GM18870 (cell line): ENCODE results near the gene CARD10.

Source experiments
- ATAC-seq: cut with Tn5 transposase; IDR thresholded peaks from one replicate; pipeline ENCODE4 v1.9.1; 2021; ENCODE audit warnings: moderate library complexity; ENCODE audit not compliant: unreplicated experiment

The CARD10 gene

GRCh38 chr22:37519268-37520195, at the start of gene CARD10:
Gene CARD10, minus strand, starts transcription at chr22:37519415. Its CDS starts 215 bp downstream, at chr22:37519200.
- ATAC-seq: no peak

GRCh38 chr22:37568448-37569008, 49.3 kb upstream of the CARD10 start:
- no peak for ATAC-seq

- no peak for ATAC-seq
Measured at GRCh38 chr22:37568012-37568411, 48.8 kb upstream of the CARD10 start.

GRCh38 chr22:37566903-37567798, 47.9 kb upstream of the CARD10 start:
- no peak for ATAC-seq

GRCh38 chr22:37566329-37566837, 47.2 kb upstream of the CARD10 start:
- ATAC-seq: no peak

- ATAC-seq: no peak
Measured at GRCh38 chr22:37565830-37566229, 46.6 kb upstream of the CARD10 start.

GRCh38 chr22:37564111-37564711, 45.0 kb upstream of the CARD10 start:
- no peak for ATAC-seq

- ATAC-seq: no peak
Measured at GRCh38 chr22:37563153-37564081, 44.2 kb upstream of the CARD10 start.

- ATAC-seq: no peak
Measured at GRCh38 chr22:37562049-37562875, 43.0 kb upstream of the CARD10 start.

- ATAC-seq: no peak
Measured at GRCh38 chr22:37561212-37562048, 42.2 kb upstream of the CARD10 start.

GRCh38 chr22:37560608-37561211, 41.5 kb upstream of the CARD10 start:
- ATAC-seq: no peak

- ATAC-seq: no peak
Measured at GRCh38 chr22:37559901-37560607, 40.8 kb upstream of the CARD10 start, which contains the start of gene CDC42EP1. Gene CDC42EP1, plus strand, starts transcription at chr22:37560480. Its CDS starts 5,870 bp downstream, at chr22:37566350.

- ATAC-seq: no peak
Measured at GRCh38 chr22:37559521-37559900, 40.3 kb upstream of the CARD10 start.

GRCh38 chr22:37558815-37559214, 39.6 kb upstream of the CARD10 start:
- ATAC-seq: no peak

GRCh38 chr22:37557321-37558001, 38.2 kb upstream of the CARD10 start:
- ATAC-seq: no peak

GRCh38 chr22:37556710-37557109, 37.5 kb upstream of the CARD10 start:
- ATAC-seq: no peak
